Heart left ventricle (tissue), 16 donors: ENCODE results near the gene PIP5K1A. TPM values are rescaled to one million over a fixed set of nuclear protein-coding genes. Genes with fewer than 3 reads are reported as not detected.

ENCODE experiments used
- ATAC-seq, 4 donors: fragments of 200-7000 bp; cut with Tn5 transposase; one replicate each; pipeline ENCODE4 v1.9.1; 2020 to 2022; ENCODE audit warnings: moderate library complexity in 4 of 4, mild to moderate bottlenecking in 3 of 4, moderate number of reproducible peaks in 1 of 4
- DNase-seq, 5 donors: peaks; one replicate each; pipeline ENCODE4 v3.0.0-alpha.2; 2020
- H3K27ac ChIP-seq, 12 donors: fragments of 200-600 bp; sonication (generic) in 4 of 12; one replicate each; pipeline versions ENCODE4 v1.5.0 to v1.8.0; 2016 to 2022; ENCODE audit warnings: mild to moderate bottlenecking in 2 of 12
- H3K27me3 ChIP-seq, 9 donors: fragments of 200-600 bp; sonication (generic) in 2 of 9; one replicate each; pipeline versions ENCODE4 v1.5.1 to v1.8.0; 2016 to 2022; ENCODE audit warnings: mild to moderate bottlenecking in 3 of 9
- H3K36me3 ChIP-seq, 9 donors: fragments of 200-600 bp; sonication (generic) in 2 of 9; one replicate each; pipeline versions ENCODE4 v1.5.0 to v1.8.0; 2018 to 2022; ENCODE audit warnings: mild to moderate bottlenecking in 2 of 9
- H3K4me1 ChIP-seq, 12 donors: fragments of 200-600 bp; sonication (generic) in 4 of 12; one replicate each; pipeline versions ENCODE4 v1.5.0 to v1.8.0; 2016 to 2022; ENCODE audit warnings: mild to moderate bottlenecking in 3 of 12
- H3K4me3 ChIP-seq, 12 donors: fragments of 200-600 bp; sonication (generic) in 4 of 12; one replicate each; pipeline versions ENCODE4 v1.5.0 to v1.8.0; 2017 to 2022; ENCODE audit warnings: mild to moderate bottlenecking in 9 of 12, moderate library complexity in 4 of 12
- H3K9me3 ChIP-seq, 12 donors: fragments of 200-600 bp; sonication (generic) in 4 of 12; one replicate each; pipeline versions ENCODE4 v1.5.0 to v1.8.0; 2016 to 2022; ENCODE audit warnings: mild to moderate bottlenecking in 1 of 12
- POLR2A ChIP-seq, 2 donors: fragments of 450-650 bp; IDR thresholded peaks; one replicate each; pipeline ENCODE4 v1.6.1; 2017; ENCODE audit warnings: antibody characterized with exemption in 2 of 2, mild to moderate bottlenecking in 2 of 2, moderate library complexity in 2 of 2
- WGBS, 4 donors: extraction: QIAGEN DNeasy Blood & Tissue Kit in 2 of 4; methylation state at CpG; one replicate each; pipeline versions ENCODE4 v1.1.5 to v1.1.7; 2013 to 2018; 5-methylcytosine and 5-hydroxymethylcytosine counted together
- intact Hi-C, 10 donors: fragments of 100-400 bp; cut with DNase I; formaldehyde crosslinking; loops; one replicate each; pipeline versions ENCODE4 v1.11.1 to v1.14.2; 2022
- polyA plus RNA-seq, 2 donors: library from polyadenylated mRNA; stranded (reverse); fragments of 200-250 nt; gene quantifications; one replicate each; pipeline ENCODE4 v1.2.3, GENCODE V29; 2013
- total RNA-seq, 9 donors: library from RNA; depleted of rRNA in 2 of 9; stranded (reverse); fragments of >200 nt in 2 of 9; fragmentation: NEBNext Ultra II Directional in 3 of 9; extraction: Animal tissue kit (Norgen Biotek cat#: 25700) in 3 of 9; gene quantifications; one replicate each; pipeline versions ENCODE4 v1.1.0 to v1.2.4, GENCODE V29; 2016 to 2023
- TF ChIP-seq, protein P1 (sequence below), 12 donors: fragments of 200-600 bp; sonication (generic) in 4 of 12; IDR thresholded peaks; one replicate each; pipeline versions ENCODE4 v1.5.0 to v1.8.0; 2018 to 2022; ENCODE audit warnings: antibody characterized with exemption in 12 of 12, mild to moderate bottlenecking in 5 of 12
- donor health status: ischemic (EF 13 %, LVEDD 7.1; RV severe dilation, severe dysfunction).
- donor health status: healthy with polysubstance abuse.
- donor health status: DM: no; HTN: yes; CAD: no.
- donor health status: DM: no; HTN: no; CAD: no.
- donor health status: ischemic (EF 25% LVEDD 6.9; RV normal size, moderate dysfunction).
- donor health status: ischemic (EF 25% LVEDD 5.7; RV mildly dilated, moderate dysfunction).
- donor health status: healthy.
- donor health status: DM: yes; HTN: yes; CAD: no.
- donor health status: ischemic (EF 35%, LVEDD 5.7; RV mildly dilated, moderate dysfunction).
- donor health status: nonischemic (EF 11% LVEDD 7.7; RV severe dilation, severe dysfunction).
- donor health status: DM: yes; HTN: yes; CAD: no.
- donor health status: PGD.
- donor health status: ischemic (EF 29% LVEDD 5.4; RV normal size, mild dysfunction).
- donor health status: nonischemic (EF 23%, LVEDD 6.1; RV moderate dilation, normal function).

PIP5K1A gene
- total and polyA plus RNA-seq, 11 donors: 20.5 to 48.8 (median 36.5) TPM

DNA sequence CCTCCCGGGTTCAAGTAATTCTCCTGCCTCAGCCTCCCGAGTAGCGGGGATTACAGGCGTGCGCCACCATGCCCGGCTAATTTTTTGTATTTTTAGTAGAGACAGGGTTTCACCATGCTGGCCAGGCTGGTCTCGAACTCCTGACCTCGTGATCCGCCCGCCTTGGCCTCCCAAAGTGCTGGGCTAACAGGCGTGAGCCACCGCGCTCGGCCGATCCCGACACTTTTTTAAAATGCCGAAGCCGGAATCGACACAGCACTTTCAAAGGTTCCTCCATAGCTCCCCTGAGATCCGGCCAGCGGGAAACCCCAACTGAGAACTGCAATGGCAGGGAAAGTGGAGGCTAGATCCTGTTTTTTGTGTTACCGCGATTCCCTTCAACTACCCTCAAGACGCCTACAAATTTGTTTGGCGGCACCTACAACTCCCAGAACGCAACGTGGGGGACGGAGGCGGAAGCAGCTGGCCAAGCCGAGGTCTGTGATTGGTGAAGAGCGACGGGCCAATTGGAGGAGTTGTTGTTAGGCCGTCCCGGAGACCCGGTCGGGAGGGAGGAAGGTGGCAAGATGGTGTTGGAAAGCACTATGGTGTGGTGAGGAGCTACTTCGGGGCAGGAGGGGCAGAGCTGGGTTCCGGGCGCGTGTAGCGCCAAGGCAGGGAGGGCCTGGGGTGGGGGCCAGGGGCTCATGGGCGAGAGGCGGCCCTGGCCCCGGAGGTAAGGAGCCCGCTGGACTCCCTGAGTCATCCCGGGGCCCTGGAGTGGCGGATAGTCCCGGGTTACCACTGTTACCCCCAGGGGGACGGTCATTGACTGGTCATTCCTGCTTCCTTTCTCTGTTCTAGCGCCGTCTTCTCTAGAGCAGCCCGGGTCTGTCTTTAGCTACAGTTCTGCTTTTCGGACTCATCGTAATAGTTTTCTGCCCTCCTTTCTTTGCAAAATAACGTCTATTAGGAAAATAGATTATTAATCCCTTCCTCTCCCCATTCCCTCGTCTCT is 56.2 kb downstream of the PIP5K1A start, which contains the start of gene PSMD4:
Gene PSMD4 (plus strand): TSS at position 518 of the 997 bp plus-strand sequence. CDS start 49 bp downstream, at position 567.
- intact Hi-C loops: loop anchor here in 7 of 10 donors (1.0 to 10.0 kb wide), 8 partner anchors 27 to 160 kb away; partner anchors contain the start of genes PIP5K1A (in 4 of the 7) and VPS72 (in 2 of the 7)
- 9 to 14% (median 12%) methylated on average over 50 to 56 of the region's 56 CpGs for WGBS, 4 donors
- peak; percentile 98 to 99 (median 99) for ATAC-seq

GRCh38 chr1:151255381-151255780 is 57.0 kb downstream of the PIP5K1A start:
- peak overlapping the region; percentile 63 to 97 (median 88) for H3K4me3 ChIP-seq
- H3K27ac ChIP-seq: peak overlapping the region in 11 of 12 donors; percentile 73 to 95 (median 90)
- no peaks in the 10 kb centered on the region for H3K9me3 ChIP-seq
- intact Hi-C loops: loop anchor here in 3 of 10 donors (2.0 to 10.0 kb wide), 3 partner anchors 57 to 161 kb away; partner anchors contain the start of gene PIP5K1A (in 2 of the 3)
- ATAC-seq (no peak), DNase-seq (no peak)
- no peaks in the 10 kb centered on the region for H3K27me3 ChIP-seq
- TF ChIP-seq, protein P1, sequence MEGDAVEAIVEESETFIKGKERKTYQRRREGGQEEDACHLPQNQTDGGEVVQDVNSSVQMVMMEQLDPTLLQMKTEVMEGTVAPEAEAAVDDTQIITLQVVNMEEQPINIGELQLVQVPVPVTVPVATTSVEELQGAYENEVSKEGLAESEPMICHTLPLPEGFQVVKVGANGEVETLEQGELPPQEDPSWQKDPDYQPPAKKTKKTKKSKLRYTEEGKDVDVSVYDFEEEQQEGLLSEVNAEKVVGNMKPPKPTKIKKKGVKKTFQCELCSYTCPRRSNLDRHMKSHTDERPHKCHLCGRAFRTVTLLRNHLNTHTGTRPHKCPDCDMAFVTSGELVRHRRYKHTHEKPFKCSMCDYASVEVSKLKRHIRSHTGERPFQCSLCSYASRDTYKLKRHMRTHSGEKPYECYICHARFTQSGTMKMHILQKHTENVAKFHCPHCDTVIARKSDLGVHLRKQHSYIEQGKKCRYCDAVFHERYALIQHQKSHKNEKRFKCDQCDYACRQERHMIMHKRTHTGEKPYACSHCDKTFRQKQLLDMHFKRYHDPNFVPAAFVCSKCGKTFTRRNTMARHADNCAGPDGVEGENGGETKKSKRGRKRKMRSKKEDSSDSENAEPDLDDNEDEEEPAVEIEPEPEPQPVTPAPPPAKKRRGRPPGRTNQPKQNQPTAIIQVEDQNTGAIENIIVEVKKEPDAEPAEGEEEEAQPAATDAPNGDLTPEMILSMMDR (IDR thresholded peaks at IDR 0.05): no peak
- no peak for TF ChIP-seq POLR2A (IDR thresholded peaks at IDR 0.05)
- peaks cover 0 to 26% (median 9%) of the 10 kb centered on the region in 12 donors for H3K4me1 ChIP-seq
- peaks cover 0 to 3% (median 0%) of the 10 kb centered on the region in 9 donors for H3K36me3 ChIP-seq
- WGBS, 4 donors: 27 to 47% (median 33%) methylated on average over 10 of the region's 10 CpGs

More for the DNA sequence above, 56.2 kb downstream of the PIP5K1A start, which contains the start of gene PSMD4:
- DNase-seq: peak; percentile 96
- Histone ChIP-seq H3K27me3 (no peaks in the 10 kb centered on the region), H3K4me1 (peaks cover 0 to 26% (median 9%) of the 10 kb centered on the region in 12 donors), H3K9me3 (no peaks in the 10 kb centered on the region), H3K27ac (peak within 1 kb of the TSS; percentile 73 to 95 (median 90)), H3K36me3 (peaks cover 0 to 12% (median 5%) of the 10 kb centered on the region in 9 donors), H3K4me3 (peak within 1 kb of the TSS; percentile 63 to 97 (median 88))
- TF ChIP-seq POLR2A (IDR thresholded peaks at IDR 0.05): peak in 1 of 2 donors; percentile 86
- TF ChIP-seq, protein P1 (IDR thresholded peaks at IDR 0.05): no peak

GRCh38 chr1:151259351-151259750 is 61.0 kb downstream of the PIP5K1A start:
- no peak for DNase-seq
- ATAC-seq: no peak
- intact Hi-C loops: loop anchor here in 1 of 10 donors (10.0 kb wide), 1 partner anchor 165 kb away; no protein-coding TSS in a partner anchor

More at GRCh38 chr1:151259351-151259750, 61.0 kb downstream of the PIP5K1A start:
- Histone ChIP-seq H3K27ac (no peak overlapping the region), H3K27me3 (no peaks in the 10 kb centered on the region), H3K9me3 (no peaks in the 10 kb centered on the region), H3K4me1 (peaks cover 0 to 22% (median 9%) of the 10 kb centered on the region in 12 donors), H3K36me3 (peaks cover 0 to 34% (median 24%) of the 10 kb centered on the region in 9 donors), H3K4me3 (no peak overlapping the region)
- 78 to 84% (median 82%) methylated on average over 2 of the region's 2 CpGs for WGBS, 4 donors
- TF ChIP-seq, protein P1 (IDR thresholded peaks at IDR 0.05): no peak
- no peak for TF ChIP-seq POLR2A (IDR thresholded peaks at IDR 0.05)
